ENCODE results near the gene RNF144B. TPM values are rescaled to one million over a fixed set of nuclear protein-coding genes. Genes with fewer than 3 reads are reported as not detected.
"Not testable (repeated sequence)": the region's sequence is repeated elsewhere in the genome, so short reads cannot be mapped to it uniquely, and the experiment has no call there.

RNF144B gene
- total and polyA plus RNA-seq, 5 donors, result 7.1 to 17.3 (median 14.6) TPM

GRCh38 chr6:18391023-18391422 lies 3.9 kb downstream of the RNF144B start:
- DNase-seq (no peak), ATAC-seq (no peak)
- peak overlapping the region; percentile 63 for H3K4me3 ChIP-seq (ENCODE audit: low read length)
- H3K27ac ChIP-seq (ENCODE audit: low read length), result no peak overlapping the region
- H3K27me3 ChIP-seq (ENCODE audit: control insufficient read depth, insufficient read depth), result no peaks in the 10 kb centered on the region
- H3K4me1 ChIP-seq (ENCODE audit: control insufficient read depth, insufficient read depth, low read length), result peaks cover 10% of the 10 kb centered on the region
- no peaks in the 10 kb centered on the region for H3K9me3 ChIP-seq (ENCODE audit: control insufficient read depth, low read length)
- WGBS, result 65% methylated on average over 3 of the region's 3 CpGs
- intact Hi-C loops (cut with DNase I), result no loop called here

- H3K9me3 ChIP-seq (ENCODE audit: control insufficient read depth, low read length), result no peaks in the 10 kb centered on the region
- DNase-seq (no peak), ATAC-seq (no peak)
- 62% methylated on average over 2 of the region's 2 CpGs for WGBS
- H3K4me1 ChIP-seq (ENCODE audit: control insufficient read depth, insufficient read depth, low read length), result peaks cover 6% of the 10 kb centered on the region
- intact Hi-C loops (cut with DNase I), result no loop called here
- H3K27ac ChIP-seq (ENCODE audit: low read length), result no peak overlapping the region
- no peak overlapping the region for H3K4me3 ChIP-seq (ENCODE audit: low read length)
- H3K27me3 ChIP-seq (ENCODE audit: control insufficient read depth, insufficient read depth), result no peaks in the 10 kb centered on the region
Observed at GRCh38 chr6:18392346-18392877, 5.3 kb downstream of the RNF144B start.

- ATAC-seq, result no peak
- no peaks in the 10 kb centered on the region for H3K27me3 ChIP-seq (ENCODE audit: control insufficient read depth, insufficient read depth)
- WGBS, result 98% methylated on average over 2 of the region's 2 CpGs
- H3K9me3 ChIP-seq (ENCODE audit: control insufficient read depth, low read length), result no peaks in the 10 kb centered on the region
- H3K4me1 ChIP-seq (ENCODE audit: control insufficient read depth, insufficient read depth, low read length), result peaks cover 6% of the 10 kb centered on the region
- H3K4me3 ChIP-seq (ENCODE audit: low read length), result no peak overlapping the region
- no peak overlapping the region for H3K27ac ChIP-seq (ENCODE audit: low read length)
- intact Hi-C loops (cut with DNase I), result no loop called here
- DNase-seq, result no peak
Observed at GRCh38 chr6:18393698-18394097, 6.5 kb downstream of the RNF144B start.

GRCh38 chr6:18395177-18395855 lies 8.2 kb downstream of the RNF144B start:
- Histone ChIP-seq H3K4me3 (ENCODE audit: low read length) (no peak overlapping the region), H3K27ac (ENCODE audit: low read length) (no peak overlapping the region)
- no peak for ATAC-seq

GRCh38 chr6:18395856-18396197 lies 8.7 kb downstream of the RNF144B start:
- ATAC-seq, result no peak
- no peak for DNase-seq
- no peak overlapping the region for H3K27ac ChIP-seq (ENCODE audit: low read length)
- WGBS, result 97% methylated on average over 1 of the region's 1 CpG
- peaks cover 6% of the 10 kb centered on the region for H3K4me1 ChIP-seq (ENCODE audit: control insufficient read depth, insufficient read depth, low read length)
- intact Hi-C loops (cut with DNase I), result no loop called here
- no peaks in the 10 kb centered on the region for H3K9me3 ChIP-seq (ENCODE audit: control insufficient read depth, low read length)
- H3K4me3 ChIP-seq (ENCODE audit: low read length), result no peak overlapping the region
- H3K27me3 ChIP-seq (ENCODE audit: control insufficient read depth, insufficient read depth), result no peaks in the 10 kb centered on the region

More at GRCh38 chr6:18395177-18395855, 8.2 kb downstream of the RNF144B start:
- no peak for DNase-seq
- 63% methylated on average over 2 of the region's 2 CpGs for WGBS
- H3K9me3 ChIP-seq (ENCODE audit: control insufficient read depth, low read length), result no peaks in the 10 kb centered on the region
- H3K4me1 ChIP-seq (ENCODE audit: control insufficient read depth, insufficient read depth, low read length), result peaks cover 6% of the 10 kb centered on the region
- H3K27me3 ChIP-seq (ENCODE audit: control insufficient read depth, insufficient read depth), result no peaks in the 10 kb centered on the region
- intact Hi-C loops (cut with DNase I), result no loop called here

- DNase-seq, result no peak
- WGBS, result 82% methylated on average over 6 of the region's 6 CpGs
- intact Hi-C loops (cut with DNase I), result no loop called here
- Histone ChIP-seq H3K9me3 (ENCODE audit: control insufficient read depth, low read length) (no peaks in the 10 kb centered on the region), H3K4me3 (ENCODE audit: low read length) (no peak overlapping the region), H3K27ac (ENCODE audit: low read length) (no peak overlapping the region), H3K4me1 (ENCODE audit: control insufficient read depth, insufficient read depth, low read length) (peaks cover 6% of the 10 kb centered on the region), H3K27me3 (ENCODE audit: control insufficient read depth, insufficient read depth) (no peaks in the 10 kb centered on the region)
- ATAC-seq, result no peak
Observed at GRCh38 chr6:18397701-18398100, 10.6 kb downstream of the RNF144B start.

- H3K4me1 ChIP-seq (ENCODE audit: control insufficient read depth, insufficient read depth, low read length); DNase-seq; H3K4me3 ChIP-seq (ENCODE audit: low read length); ATAC-seq; H3K9me3 ChIP-seq (ENCODE audit: control insufficient read depth, low read length); H3K27me3 ChIP-seq (ENCODE audit: control insufficient read depth, insufficient read depth); intact Hi-C loops (cut with DNase I); H3K27ac ChIP-seq (ENCODE audit: low read length): not testable (repeated sequence)
- 87% methylated on average over 4 of the region's 4 CpGs for WGBS
Observed at GRCh38 chr6:18398225-18398624, 11.1 kb downstream of the RNF144B start.

GRCh38 chr6:18400831-18401446 lies 13.8 kb downstream of the RNF144B start:
- ATAC-seq, result peak; percentile 51 to 55
- Histone ChIP-seq H3K27me3 (ENCODE audit: control insufficient read depth, insufficient read depth) (no peaks in the 10 kb centered on the region), H3K27ac (ENCODE audit: low read length) (no peak overlapping the region), H3K4me3 (ENCODE audit: low read length) (no peak overlapping the region), H3K9me3 (ENCODE audit: control insufficient read depth, low read length) (no peaks in the 10 kb centered on the region), H3K4me1 (ENCODE audit: control insufficient read depth, insufficient read depth, low read length) (no peaks in the 10 kb centered on the region)
- intact Hi-C loops (cut with DNase I), result no loop called here
- 85% methylated on average over 2 of the region's 2 CpGs for WGBS
- DNase-seq, result no peak

- H3K27me3 ChIP-seq (ENCODE audit: control insufficient read depth, insufficient read depth); intact Hi-C loops (cut with DNase I); H3K9me3 ChIP-seq (ENCODE audit: control insufficient read depth, low read length); ATAC-seq; H3K27ac ChIP-seq (ENCODE audit: low read length); DNase-seq; H3K4me3 ChIP-seq (ENCODE audit: low read length); H3K4me1 ChIP-seq (ENCODE audit: control insufficient read depth, insufficient read depth, low read length): not testable (repeated sequence)
- WGBS, result 96% methylated on average over 6 of the region's 6 CpGs
Observed at GRCh38 chr6:18404965-18405364, 17.8 kb downstream of the RNF144B start.

GRCh38 chr6:18405477-18406293 lies 18.5 kb downstream of the RNF144B start:
- Histone ChIP-seq H3K27me3 (ENCODE audit: control insufficient read depth, insufficient read depth) (no peaks in the 10 kb centered on the region), H3K27ac (ENCODE audit: low read length) (no peak overlapping the region), H3K9me3 (ENCODE audit: control insufficient read depth, low read length) (no peaks in the 10 kb centered on the region), H3K4me3 (ENCODE audit: low read length) (no peak overlapping the region), H3K4me1 (ENCODE audit: control insufficient read depth, insufficient read depth, low read length) (peaks cover 7% of the 10 kb centered on the region)
- DNase-seq (no peak), ATAC-seq (peak in 1 of 2 donors; percentile 49)
- WGBS, result 60% methylated on average over 4 of the region's 4 CpGs
- intact Hi-C loops (cut with DNase I), result no loop called here
